ENCODE measurements around the gene DOK4.

The DOK4 gene

DNA sequence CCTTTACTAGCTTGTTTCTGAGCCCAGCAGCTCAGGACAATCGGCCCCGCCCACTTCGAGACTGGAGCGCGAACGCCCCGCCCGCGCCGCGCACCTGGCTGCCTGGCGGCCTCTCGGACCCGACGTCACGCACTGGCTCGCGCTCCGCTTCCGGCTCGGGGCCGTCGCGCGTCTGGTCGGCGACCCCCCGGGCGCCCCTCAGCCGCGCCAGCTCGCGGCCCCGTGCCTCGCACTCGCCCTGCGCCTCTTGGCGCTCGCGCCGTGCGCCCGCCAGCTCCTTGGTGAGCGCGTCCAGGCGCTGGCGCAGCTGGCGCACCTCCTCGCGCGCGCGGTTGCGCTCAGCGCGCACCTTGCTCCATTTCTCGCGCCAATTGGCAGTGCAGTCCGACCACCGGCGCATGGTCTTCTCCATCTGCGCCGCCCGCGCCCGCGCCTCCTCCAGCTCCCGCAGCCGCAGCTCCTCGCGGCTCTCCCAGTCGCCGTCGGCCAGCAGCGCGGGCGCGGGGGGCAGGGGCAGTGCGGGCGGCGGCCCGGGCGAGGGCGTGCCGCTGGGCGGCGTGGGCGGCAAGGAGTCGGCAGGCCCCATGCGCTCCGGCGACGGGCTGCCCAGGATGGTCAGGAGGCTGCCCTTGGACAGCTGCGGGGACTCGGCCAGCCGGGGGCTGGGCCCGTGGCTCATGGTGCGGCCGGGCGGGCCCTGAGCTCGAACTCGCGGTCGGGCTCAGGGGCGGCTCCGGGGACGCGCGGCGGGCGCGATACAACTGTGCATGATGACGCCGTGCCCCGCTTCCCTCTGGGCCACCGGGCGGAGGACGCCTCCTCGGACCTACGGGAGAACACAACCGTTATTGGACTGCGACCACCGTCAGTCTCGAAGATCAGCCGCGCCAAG is 42.5 kb upstream of the DOK4 start:
- in situ Hi-C loops (cut with MboI; ENCODE audit: low pct_unique_long_range_greater_than_20kb, low sequenced_read_pairs, unreplicated experiment), result no loop called here
- TF ChIP-seq CTCF (IDR thresholded peaks at IDR 0.05; ENCODE audit: extremely low read depth, insufficient read depth, missing control alignments), result no peak
- DNase-seq (ENCODE audit: low spot score), result no peak

- DNase-seq (ENCODE audit: low spot score), result no peak
- TF ChIP-seq CTCF (IDR thresholded peaks at IDR 0.05; ENCODE audit: extremely low read depth, insufficient read depth, missing control alignments), result no peak
- in situ Hi-C loops (cut with MboI; ENCODE audit: low pct_unique_long_range_greater_than_20kb, low sequenced_read_pairs, unreplicated experiment), result no loop called here
Observed at GRCh38 chr16:57527610-57528360, 41.5 kb upstream of the DOK4 start.

- in situ Hi-C loops (cut with MboI; ENCODE audit: low pct_unique_long_range_greater_than_20kb, low sequenced_read_pairs, unreplicated experiment), result no loop called here
- no peak for DNase-seq (ENCODE audit: low spot score)
- TF ChIP-seq CTCF (IDR thresholded peaks at IDR 0.05; ENCODE audit: extremely low read depth, insufficient read depth, missing control alignments), result no peak
Observed at GRCh38 chr16:57527027-57527426, 40.7 kb upstream of the DOK4 start.

DNA sequence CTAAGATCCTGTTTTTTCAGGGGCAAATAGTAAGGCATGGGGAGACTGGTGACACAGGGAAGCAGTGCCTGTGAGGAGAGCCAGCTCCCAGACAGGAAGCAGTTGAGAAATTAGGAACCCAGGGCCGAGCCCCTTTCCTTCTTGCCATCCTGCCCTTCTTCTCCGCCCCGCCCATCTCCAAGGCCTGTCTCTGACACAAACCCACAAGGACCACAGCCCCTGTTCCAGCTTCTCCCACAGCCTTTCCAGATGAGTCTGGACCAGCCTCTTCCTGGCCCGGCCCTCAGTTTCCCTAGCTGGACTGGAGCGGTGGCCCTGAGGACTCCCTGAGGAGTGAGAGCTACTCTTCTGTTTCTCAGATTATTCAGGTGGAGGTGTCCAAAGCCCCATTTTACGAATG is 40.2 kb upstream of the DOK4 start:
- TF ChIP-seq CTCF (IDR thresholded peaks at IDR 0.05; ENCODE audit: extremely low read depth, insufficient read depth, missing control alignments), result no peak
- DNase-seq (ENCODE audit: low spot score), result no peak
- in situ Hi-C loops (cut with MboI; ENCODE audit: low pct_unique_long_range_greater_than_20kb, low sequenced_read_pairs, unreplicated experiment), result no loop called here

- no peak for TF ChIP-seq CTCF (IDR thresholded peaks at IDR 0.05; ENCODE audit: extremely low read depth, insufficient read depth, missing control alignments)
- DNase-seq (ENCODE audit: low spot score), result no peak
- in situ Hi-C loops (cut with MboI; ENCODE audit: low pct_unique_long_range_greater_than_20kb, low sequenced_read_pairs, unreplicated experiment), result no loop called here
Observed at GRCh38 chr16:57525761-57526160, 39.5 kb upstream of the DOK4 start.

- DNase-seq (ENCODE audit: low spot score), result no peak
- TF ChIP-seq CTCF (IDR thresholded peaks at IDR 0.05; ENCODE audit: extremely low read depth, insufficient read depth, missing control alignments), result no peak
- in situ Hi-C loops (cut with MboI; ENCODE audit: low pct_unique_long_range_greater_than_20kb, low sequenced_read_pairs, unreplicated experiment), result no loop called here
Observed at GRCh38 chr16:57522960-57523359, 36.7 kb upstream of the DOK4 start.
